Right lobe of liver (tissue), 6 donors: ENCODE measurements around the gene GPR176. TPM values are rescaled to one million over a fixed set of nuclear protein-coding genes. Genes with fewer than 3 reads are reported as not detected.

ENCODE experiments used
- ATAC-seq, 4 donors: fragments of 200-7000 bp; cut with Tn5 transposase; one replicate each; pipeline ENCODE4 v1.9.1; 2020; ENCODE audit warnings: mild to moderate bottlenecking in 4 of 4, moderate library complexity in 4 of 4
- DNase-seq, 3 donors: peaks; one replicate each; pipeline ENCODE4 v3.0.0-alpha.2; 2020
- H3K27ac ChIP-seq, 3 donors: fragments of 200-600 bp; one replicate each; pipeline ENCODE4 v1.8.0; 2022
- H3K27me3 ChIP-seq, 2 donors: fragments of 200-600 bp; one replicate each; pipeline ENCODE4 v1.8.0; 2022
- H3K36me3 ChIP-seq, 4 donors: fragments of 200-600 bp; sonication (generic) in 1 of 4; one replicate each; pipeline versions ENCODE4 v1.5.1 to v1.8.0; 2017 to 2022; ENCODE audit warnings: control low read depth in 1 of 4
- H3K4me1 ChIP-seq, 4 donors: fragments of 200-600 bp; sonication (generic) in 1 of 4; one replicate each; pipeline versions ENCODE4 v1.5.1 to v1.8.0; 2017 to 2022; ENCODE audit warnings: control low read depth in 1 of 4
- H3K4me3 ChIP-seq, 3 donors: fragments of 200-600 bp; one replicate each; pipeline ENCODE4 v1.8.0; 2022
- H3K9me3 ChIP-seq, 4 donors: fragments of 200-600 bp; sonication (generic) in 1 of 4; one replicate each; pipeline versions ENCODE4 v1.5.1 to v1.8.0; 2017 to 2022; ENCODE audit warnings: control low read depth in 1 of 4
- POLR2A ChIP-seq: fragments of 450-650 bp; IDR thresholded peaks from one replicate; pipeline ENCODE4 v1.6.1; 2017; ENCODE audit warnings: antibody characterized with exemption, mild to moderate bottlenecking
- WGBS: methylation state at CpG from one replicate; pipeline ENCODE4 v1.1.6; 2018; ENCODE audit warnings: low coverage, low lambda C conversion rate; ENCODE audit not compliant: insufficient coverage; ENCODE audit errors: missing lambda C conversion rate; 5-methylcytosine and 5-hydroxymethylcytosine counted together
- intact Hi-C, 2 donors: fragments of 100-400 bp; cut with DNase I; formaldehyde crosslinking; loops; one replicate each; pipeline versions ENCODE4 v1.11.2 to v1.14.1; 2022
- long read RNA-seq: library from polyadenylated mRNA; unstranded; transcript quantifications from one replicate; pipeline ENCODE4 v2.0.0, GENCODE V29; 2019
- total RNA-seq, 6 experiments: library from RNA; depleted of rRNA in 2 of 6; stranded (reverse); fragments of >200 nt in 2 of 6; fragmentation: NEBNext Ultra II Directional in 3 of 6; extraction: Animal tissue kit (Norgen Biotek cat#: 25700) in 3 of 6; gene quantifications; one replicate each; pipeline versions ENCODE4 v1.1.0 to v1.2.4, GENCODE V29; 2016 to 2023
- TF ChIP-seq, protein P1 (sequence below), 4 donors: fragments of 200-600 bp in 3 of 4; fragments of 450-650 bp in 1 of 4; IDR thresholded peaks; one replicate each; pipeline versions ENCODE4 v1.5.1 to v1.8.0; 2016 to 2022; ENCODE audit warnings: antibody characterized with exemption in 4 of 4, mild to moderate bottlenecking in 2 of 4
- donor health status: DM: no; HTN: yes; CAD: no.
- donor health status: DM: no; HTN: no; CAD: no.
- donor health status: DM: no; HTN: no; CAD: no.
- donor health status: DM: no; HTN: yes; CAD: no.
- donor health status: DM: no; HTN: yes; CAD: no.

GPR176 gene, protein sequence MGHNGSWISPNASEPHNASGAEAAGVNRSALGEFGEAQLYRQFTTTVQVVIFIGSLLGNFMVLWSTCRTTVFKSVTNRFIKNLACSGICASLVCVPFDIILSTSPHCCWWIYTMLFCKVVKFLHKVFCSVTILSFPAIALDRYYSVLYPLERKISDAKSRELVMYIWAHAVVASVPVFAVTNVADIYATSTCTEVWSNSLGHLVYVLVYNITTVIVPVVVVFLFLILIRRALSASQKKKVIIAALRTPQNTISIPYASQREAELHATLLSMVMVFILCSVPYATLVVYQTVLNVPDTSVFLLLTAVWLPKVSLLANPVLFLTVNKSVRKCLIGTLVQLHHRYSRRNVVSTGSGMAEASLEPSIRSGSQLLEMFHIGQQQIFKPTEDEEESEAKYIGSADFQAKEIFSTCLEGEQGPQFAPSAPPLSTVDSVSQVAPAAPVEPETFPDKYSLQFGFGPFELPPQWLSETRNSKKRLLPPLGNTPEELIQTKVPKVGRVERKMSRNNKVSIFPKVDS
- 1 to 10 TPM in 3 of 6 experiments, under 1 TPM in 3; 0.59 to 2.1 (median 1.3) TPM for total RNA-seq
- long read RNA-seq, result 0 reads

DNA sequence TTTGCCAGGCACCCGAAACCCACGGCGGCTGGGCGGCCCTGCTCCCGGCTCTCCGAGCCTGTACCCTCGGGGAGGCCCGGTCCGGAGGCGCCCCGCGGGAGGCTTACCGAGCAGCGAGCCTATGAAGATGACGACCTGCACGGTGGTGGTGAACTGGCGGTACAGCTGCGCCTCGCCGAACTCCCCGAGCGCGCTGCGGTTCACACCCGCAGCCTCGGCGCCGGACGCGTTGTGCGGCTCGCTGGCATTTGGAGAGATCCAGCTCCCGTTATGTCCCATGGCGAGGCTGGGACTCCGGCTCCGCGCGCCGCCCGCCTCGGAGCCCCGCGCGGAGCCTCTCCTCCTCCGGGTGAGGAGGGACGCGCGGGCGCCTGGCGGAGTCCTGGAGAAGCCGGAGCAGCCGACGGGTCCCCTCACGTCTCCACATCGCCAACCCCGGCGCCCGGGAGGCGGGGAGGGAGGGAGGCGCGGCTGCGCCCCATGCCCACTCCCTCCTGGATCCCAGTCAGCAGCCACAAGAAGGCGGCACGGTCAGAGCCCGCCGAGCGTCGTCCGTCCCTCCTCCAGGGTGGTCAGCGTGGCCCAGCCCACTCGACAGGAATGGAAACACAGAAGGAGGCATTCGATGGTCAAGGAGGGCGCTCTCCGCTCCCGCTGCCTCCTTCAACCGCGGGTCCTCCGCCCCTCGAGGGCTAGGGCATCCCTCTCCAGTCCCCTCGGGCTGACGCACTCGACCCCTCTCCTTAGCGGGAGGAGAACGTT is at the start of gene GPR176:
Gene GPR176 (minus strand): TSS at position 519 of the 762 bp plus-strand sequence. CDS start 240 bp downstream, at position 279.
- Histone ChIP-seq H3K36me3 (no peaks in the 10 kb centered on the region), H3K27me3 (peaks cover 0 to 3% of the 10 kb centered on the region in 2 donors), H3K27ac (peak within 1 kb of the TSS; percentile 24 to 64 (median 35)), H3K9me3 (no peaks in the 10 kb centered on the region), H3K4me3 (peak within 1 kb of the TSS; percentile 62 to 67 (median 62)), H3K4me1 (peaks cover 0 to 14% (median 0%) of the 10 kb centered on the region in 4 donors)
- TF ChIP-seq POLR2A, result no peak
- TF ChIP-seq, protein P1, sequence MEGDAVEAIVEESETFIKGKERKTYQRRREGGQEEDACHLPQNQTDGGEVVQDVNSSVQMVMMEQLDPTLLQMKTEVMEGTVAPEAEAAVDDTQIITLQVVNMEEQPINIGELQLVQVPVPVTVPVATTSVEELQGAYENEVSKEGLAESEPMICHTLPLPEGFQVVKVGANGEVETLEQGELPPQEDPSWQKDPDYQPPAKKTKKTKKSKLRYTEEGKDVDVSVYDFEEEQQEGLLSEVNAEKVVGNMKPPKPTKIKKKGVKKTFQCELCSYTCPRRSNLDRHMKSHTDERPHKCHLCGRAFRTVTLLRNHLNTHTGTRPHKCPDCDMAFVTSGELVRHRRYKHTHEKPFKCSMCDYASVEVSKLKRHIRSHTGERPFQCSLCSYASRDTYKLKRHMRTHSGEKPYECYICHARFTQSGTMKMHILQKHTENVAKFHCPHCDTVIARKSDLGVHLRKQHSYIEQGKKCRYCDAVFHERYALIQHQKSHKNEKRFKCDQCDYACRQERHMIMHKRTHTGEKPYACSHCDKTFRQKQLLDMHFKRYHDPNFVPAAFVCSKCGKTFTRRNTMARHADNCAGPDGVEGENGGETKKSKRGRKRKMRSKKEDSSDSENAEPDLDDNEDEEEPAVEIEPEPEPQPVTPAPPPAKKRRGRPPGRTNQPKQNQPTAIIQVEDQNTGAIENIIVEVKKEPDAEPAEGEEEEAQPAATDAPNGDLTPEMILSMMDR (IDR thresholded peaks at IDR 0.05), result no peak
- intact Hi-C loops, result no loop called here
- peak; percentile 30 to 54 (median 50) for DNase-seq
- 7% methylated on average over 3 of the region's 84 CpGs for WGBS
- ATAC-seq, result peak; percentile 37 to 61 (median 47)

DNA sequence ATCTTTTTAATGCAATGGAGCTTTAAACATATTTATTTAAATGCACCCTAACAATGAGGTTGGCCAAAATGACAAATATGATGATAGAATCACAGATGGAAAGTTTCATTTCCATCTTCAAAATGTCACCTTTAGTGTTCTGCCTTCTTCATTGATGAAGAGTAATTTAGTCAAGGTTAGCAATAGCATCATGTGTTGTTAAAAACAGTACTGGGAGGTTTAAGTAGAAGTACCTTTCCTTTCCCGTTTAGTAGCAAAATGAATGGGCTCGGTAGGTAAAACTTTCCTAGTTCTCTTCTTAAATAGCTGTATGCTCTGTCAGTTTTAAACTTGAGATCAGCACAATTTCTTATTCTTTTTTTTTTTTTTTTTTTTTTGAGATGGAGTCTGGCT is 48.9 kb upstream of the GPR176 start:
- no peak overlapping the region for H3K27ac ChIP-seq
- H3K4me1 ChIP-seq, result no peaks in the 10 kb centered on the region
- 100% methylated on average over 2 of the region's 2 CpGs for WGBS
- no peak overlapping the region for H3K4me3 ChIP-seq
- DNase-seq (no peak), ATAC-seq (no peak)
- intact Hi-C loops, result no loop called here
- TF ChIP-seq, protein P1 (IDR thresholded peaks at IDR 0.05), result no peak
- no peak for TF ChIP-seq POLR2A
- no peaks in the 10 kb centered on the region for H3K27me3 ChIP-seq
- H3K36me3 ChIP-seq, result peaks cover 0 to 18% (median 10%) of the 10 kb centered on the region in 4 donors
- no peaks in the 10 kb centered on the region for H3K9me3 ChIP-seq

DNA sequence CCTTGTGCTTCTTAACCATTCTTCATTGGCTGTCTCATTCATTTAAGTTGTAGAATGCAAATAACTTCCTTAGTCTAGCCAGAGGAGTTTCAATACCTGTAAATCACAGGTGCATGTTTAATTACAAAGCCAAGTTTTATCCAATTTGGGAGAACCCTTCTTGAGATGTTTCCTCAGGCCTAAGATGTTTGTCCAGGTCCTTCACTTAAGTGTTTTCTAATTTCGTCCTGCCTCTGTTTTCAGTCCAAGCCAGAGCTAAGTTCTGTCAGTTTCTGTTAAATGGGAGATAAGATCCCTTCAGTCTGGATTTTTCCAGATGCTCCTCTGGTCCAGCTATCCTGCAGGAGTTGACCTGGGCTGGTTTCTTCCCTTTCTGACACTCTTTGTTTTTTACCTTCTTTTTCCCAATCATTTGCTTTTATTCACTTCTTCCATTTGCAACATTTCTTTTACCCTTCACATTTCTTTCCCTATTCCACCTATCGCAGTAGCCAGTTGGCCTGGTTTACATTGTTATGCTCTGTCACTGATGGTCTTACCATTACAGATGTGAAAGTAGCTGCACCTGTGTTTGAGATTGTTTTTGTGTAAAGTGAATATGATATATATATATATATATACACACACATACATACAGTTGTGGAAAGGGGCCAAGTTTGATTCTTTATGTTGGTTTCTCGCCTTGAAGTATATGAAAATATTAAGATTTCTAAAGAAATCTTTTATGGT is 48.4 kb upstream of the GPR176 start:
- TF ChIP-seq POLR2A, result no peak
- TF ChIP-seq, protein P1 (IDR thresholded peaks at IDR 0.05), result no peak
- intact Hi-C loops, result no loop called here
- Histone ChIP-seq H3K27ac (no peak overlapping the region), H3K36me3 (peaks cover 0 to 14% (median 7%) of the 10 kb centered on the region in 4 donors), H3K4me3 (no peak overlapping the region), H3K4me1 (no peaks in the 10 kb centered on the region), H3K9me3 (no peaks in the 10 kb centered on the region), H3K27me3 (no peaks in the 10 kb centered on the region)
- WGBS, result 97% methylated on average over 3 of the region's 3 CpGs
- DNase-seq (no peak), ATAC-seq (no peak)

DNA sequence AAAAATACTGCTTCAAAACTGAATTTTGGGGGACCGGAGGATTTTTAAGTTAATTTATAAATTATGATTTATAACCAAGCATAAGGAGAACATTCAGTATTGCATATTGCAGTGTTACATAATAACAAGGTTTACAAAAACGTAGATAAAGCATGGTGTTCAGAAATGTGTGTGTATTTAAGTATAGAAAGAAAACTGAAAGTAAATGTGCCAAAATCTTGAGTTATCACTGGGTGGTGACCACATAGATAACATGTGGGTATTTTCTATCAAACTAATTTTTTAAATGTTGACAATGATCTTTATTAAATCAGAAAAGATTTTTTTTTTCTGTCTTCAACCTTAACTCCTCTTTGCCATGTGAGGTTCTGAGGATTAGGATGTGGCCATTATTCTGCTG is 46.5 kb upstream of the GPR176 start:
- Histone ChIP-seq H3K4me3 (no peak overlapping the region), H3K4me1 (no peaks in the 10 kb centered on the region), H3K27ac (no peak overlapping the region), H3K9me3 (no peaks in the 10 kb centered on the region), H3K27me3 (no peaks in the 10 kb centered on the region), H3K36me3 (peaks cover 0 to 16% (median 9%) of the 10 kb centered on the region in 4 donors)
- TF ChIP-seq, protein P1 (IDR thresholded peaks at IDR 0.05), result no peak
- TF ChIP-seq POLR2A, result no peak
- intact Hi-C loops, result no loop called here
- WGBS, result 49% methylated on average over 2 of the region's 2 CpGs
- ATAC-seq (no peak), DNase-seq (no peak)
